ENCODE data around the gene PTPRE.

DNA sequence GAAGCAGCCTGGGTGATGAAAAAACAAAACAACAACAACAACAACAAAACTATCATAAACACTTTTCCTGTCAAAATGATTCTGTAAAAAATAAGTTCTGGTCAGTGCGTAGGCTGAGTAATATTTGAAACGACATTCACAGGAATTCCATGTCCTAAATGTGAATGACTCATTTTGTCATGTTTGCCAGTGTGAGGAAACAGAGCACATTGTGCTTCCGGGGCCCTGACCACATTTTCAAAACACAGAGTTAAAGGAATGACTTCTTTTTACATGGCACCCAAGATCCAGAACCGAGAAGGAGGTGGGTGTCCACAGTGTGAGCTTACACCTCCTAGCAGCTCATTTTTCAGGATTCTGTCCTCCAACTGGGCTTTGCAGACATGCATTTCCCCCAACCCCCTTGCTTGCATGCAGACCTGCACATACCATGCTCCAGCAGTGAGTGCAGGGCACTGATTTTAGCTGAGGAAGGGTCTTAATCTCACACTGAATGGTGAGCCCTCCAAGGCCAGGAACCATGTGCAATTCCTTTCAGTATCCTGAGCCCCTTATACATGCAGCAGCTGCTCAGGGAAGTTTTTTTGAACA is 17.2 kb upstream of the PTPRE start:
- TF ChIP-seq, protein P1, sequence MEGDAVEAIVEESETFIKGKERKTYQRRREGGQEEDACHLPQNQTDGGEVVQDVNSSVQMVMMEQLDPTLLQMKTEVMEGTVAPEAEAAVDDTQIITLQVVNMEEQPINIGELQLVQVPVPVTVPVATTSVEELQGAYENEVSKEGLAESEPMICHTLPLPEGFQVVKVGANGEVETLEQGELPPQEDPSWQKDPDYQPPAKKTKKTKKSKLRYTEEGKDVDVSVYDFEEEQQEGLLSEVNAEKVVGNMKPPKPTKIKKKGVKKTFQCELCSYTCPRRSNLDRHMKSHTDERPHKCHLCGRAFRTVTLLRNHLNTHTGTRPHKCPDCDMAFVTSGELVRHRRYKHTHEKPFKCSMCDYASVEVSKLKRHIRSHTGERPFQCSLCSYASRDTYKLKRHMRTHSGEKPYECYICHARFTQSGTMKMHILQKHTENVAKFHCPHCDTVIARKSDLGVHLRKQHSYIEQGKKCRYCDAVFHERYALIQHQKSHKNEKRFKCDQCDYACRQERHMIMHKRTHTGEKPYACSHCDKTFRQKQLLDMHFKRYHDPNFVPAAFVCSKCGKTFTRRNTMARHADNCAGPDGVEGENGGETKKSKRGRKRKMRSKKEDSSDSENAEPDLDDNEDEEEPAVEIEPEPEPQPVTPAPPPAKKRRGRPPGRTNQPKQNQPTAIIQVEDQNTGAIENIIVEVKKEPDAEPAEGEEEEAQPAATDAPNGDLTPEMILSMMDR (IDR thresholded peaks at IDR 0.05): no peak
- no peak for TF ChIP-seq POLR2A (IDR thresholded peaks at IDR 0.05)
- peak in 1 of 2 donors; percentile 62 for TF ChIP-seq POLR2AphosphoS5 (IDR thresholded peaks at IDR 0.05)

Data from upper lobe of left lung (tissue), 4 donors.